Posterior cingulate gyrus (tissue), 11 donors: ENCODE measurements around the gene GIGYF2.
A peak's percentile ranks its signal among the peaks of the same experiment; 100 is the strongest.
"Not testable (repeated sequence)": the region's sequence is repeated elsewhere in the genome, so short reads cannot be mapped to it uniquely, and the experiment has no call there.

ENCODE experiments used
- DNase-seq, 10 donors: peaks; one replicate each; pipeline versions ENCODE4 v3.0.0 to v3.0.0-alpha.2; 2020 to 2021; ENCODE audit warnings: mixed read lengths in 3 of 10
- intact Hi-C: fragments of 100-400 bp; cut with DNase I; formaldehyde crosslinking; loops from one replicate; pipeline ENCODE4 v1.15.1; 2023

Gene GIGYF2

DNA sequence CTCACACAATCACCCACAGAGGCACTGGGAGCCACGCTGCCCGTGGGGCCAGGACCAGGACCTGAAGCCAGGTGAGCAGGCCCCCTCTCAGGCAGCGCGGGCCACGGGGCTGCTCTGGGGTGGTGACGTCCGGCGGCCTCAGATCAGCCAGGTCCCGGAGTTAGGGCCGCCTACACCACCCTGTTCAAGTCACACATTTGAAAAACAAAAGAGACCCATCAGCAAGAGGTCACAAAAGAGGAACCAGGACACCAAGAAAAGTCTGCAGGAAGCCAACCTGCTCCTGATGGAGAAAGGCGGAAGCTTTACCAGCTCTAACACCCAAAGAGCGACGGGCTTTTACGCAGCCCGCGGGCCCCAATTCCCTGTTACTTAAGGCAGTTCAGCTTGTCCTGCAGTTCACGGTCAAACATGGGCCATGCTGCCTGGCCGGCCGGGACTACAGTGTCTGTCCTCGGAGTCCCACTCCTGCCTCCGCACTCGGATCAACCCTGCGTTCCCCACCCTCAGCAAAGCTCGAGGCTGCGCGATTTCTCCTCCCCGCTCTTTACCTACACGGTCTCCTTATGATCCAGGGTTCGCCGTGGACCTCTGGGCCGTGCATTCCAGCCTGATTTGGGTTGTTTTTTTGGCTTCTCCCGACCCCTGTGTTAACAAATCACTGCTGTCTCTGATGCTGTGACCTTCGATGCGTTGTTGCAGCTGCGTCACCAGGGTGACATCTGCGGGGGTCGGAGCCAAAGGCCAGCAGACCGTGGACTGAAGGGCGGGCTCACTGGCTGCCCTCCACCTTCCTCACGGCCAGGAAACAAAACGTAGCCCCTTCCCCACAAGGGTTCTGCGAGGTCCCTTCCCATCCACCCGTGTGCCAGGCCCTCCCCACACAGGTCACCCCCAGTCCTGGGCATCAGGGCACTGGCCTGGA lies 203.9 kb downstream of the GIGYF2 start:
- DNase-seq, result peak in 1 of 10 donors; percentile 77

GRCh38 chr2:232901736-232902578 lies 204.8 kb downstream of the GIGYF2 start:
- peak in 1 of 10 donors; percentile 74 for DNase-seq

More for the DNA sequence above, 203.9 kb downstream of the GIGYF2 start:
- intact Hi-C loops, result no loop called here

DNA sequence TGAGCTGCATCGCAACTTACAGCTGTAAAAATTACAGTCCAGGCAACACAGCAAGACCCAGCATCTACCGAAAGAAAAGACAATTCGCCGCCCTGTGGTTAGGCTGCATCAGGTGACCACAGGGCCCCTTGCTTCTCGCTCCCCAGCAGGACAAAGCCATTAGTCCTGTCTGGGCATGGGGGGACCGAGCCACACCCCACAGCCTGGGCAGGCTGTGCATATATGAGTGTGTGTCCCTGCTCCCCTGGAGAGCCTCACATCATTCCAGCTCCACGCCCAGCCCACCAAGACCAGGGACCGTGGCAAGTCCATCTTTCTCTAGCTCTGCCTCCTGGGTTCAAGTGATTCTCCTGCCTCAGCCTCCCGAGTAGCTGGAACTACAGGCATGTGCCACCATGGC lies 206.9 kb downstream of the GIGYF2 start:
- intact Hi-C loops, result no loop called here
- DNase-seq, result peak in 1 of 10 donors; percentile 43

More at GRCh38 chr2:232901736-232902578, 204.8 kb downstream of the GIGYF2 start:
- intact Hi-C loops, result no loop called here

DNA sequence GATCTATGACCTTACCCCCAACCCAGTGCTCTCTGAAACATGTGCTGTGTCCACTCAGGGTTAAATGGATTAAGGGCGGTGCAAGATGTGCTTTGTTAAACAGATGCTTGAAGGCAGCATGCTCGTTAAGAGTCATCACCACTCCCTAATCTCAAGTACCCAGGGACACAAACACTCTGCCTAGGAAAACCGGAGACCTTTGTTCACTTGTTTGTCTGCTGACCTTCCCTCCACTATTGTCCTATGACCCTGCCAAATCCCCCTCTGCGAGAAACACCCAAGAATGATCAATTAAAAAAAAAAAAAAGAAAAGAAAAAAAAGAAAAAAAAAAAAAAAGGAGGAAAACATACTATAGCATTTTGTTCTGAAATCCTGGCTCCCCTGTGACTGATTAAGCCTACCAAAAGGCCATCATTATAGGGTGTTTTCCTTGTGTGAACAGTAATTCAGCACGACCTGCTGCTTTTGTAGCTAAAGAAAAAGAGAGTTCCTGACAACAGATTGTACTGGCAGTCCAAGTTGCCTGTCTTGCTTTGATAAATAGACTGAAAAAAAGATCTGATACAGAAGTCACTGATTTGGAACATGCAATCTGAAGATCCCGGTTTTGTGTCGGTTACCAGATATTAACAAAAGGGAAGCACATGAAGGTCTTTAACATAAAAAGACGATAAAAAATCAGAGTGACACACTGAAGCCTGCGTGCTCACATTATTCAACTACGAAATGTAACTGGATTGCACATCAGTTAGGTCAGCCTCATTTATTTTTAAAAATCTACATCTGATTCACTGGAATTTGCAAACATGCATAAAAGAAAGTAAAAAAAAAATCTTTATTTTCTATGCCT lies 210.0 kb downstream of the GIGYF2 start:
- intact Hi-C loops, result not testable (repeated sequence)
- DNase-seq, result peak in 1 of 10 donors; percentile 16

DNA sequence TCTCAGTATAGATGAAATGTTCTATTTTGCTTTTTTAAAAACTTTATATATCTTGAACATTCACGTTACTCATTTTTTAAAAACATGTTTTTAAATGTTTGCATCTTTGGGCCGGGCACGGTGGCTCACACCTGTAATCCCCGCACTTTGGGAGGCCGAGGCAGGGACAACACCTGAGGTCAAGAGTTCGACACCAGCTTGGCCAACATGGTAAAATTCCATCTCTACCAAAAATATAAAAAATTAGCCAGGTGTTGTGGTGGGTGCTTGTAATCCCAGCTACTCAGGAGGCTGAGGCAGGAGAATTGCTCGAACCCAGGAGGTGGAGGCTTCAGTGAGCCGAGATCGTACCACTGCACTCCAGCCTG lies 210.6 kb downstream of the GIGYF2 start:
- DNase-seq, result peak in 2 of 10 donors; percentile 55 to 76
- intact Hi-C loops, result not testable (repeated sequence)

DNA sequence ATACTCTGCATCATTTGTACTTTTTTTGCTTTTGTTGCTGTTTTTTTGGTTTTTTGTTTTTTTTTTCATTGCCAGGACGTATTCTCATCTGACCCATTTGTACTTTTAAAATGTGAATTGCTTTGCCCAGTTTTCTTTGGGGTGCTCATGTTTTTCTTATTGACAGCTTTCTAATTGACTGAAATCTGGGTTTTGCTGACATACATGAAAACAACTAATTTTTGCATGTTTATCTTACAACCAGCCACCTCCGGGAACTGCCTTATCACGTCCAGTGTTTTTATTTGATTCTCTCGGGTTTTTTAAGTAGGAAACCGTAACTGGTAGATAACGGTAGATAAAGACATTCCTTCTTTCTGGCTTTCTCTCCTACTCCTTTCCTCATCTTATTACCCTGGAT lies 211.6 kb downstream of the GIGYF2 start:
- intact Hi-C loops, result no loop called here
- no peak for DNase-seq
